22Rv1 (cell line): Measurements from ENCODE around the gene CCDC159.

Experiments
- H3K27ac ChIP-seq: fragments of 450-650 bp; 2 replicates; pipeline ENCODE4 v1.5.1; 2017
- CTCF ChIP-seq: fragments of 450-650 bp; IDR thresholded peaks from 2 replicates; pipeline ENCODE4 v1.5.1; 2017; ENCODE audit warnings: mild to moderate bottlenecking
- ZFX ChIP-seq: fragments of 450-650 bp; IDR thresholded peaks from 2 replicates; pipeline ENCODE4 v1.6.1; 2017; ENCODE audit warnings: antibody characterized with exemption, borderline replicate concordance

Gene CCDC159

GRCh38 chr19:11390359-11390758, 44.0 kb downstream of the CCDC159 start:
- TF ChIP-seq CTCF (no peak), ZFX (no peak)
- H3K27ac ChIP-seq = no peak overlapping the region

- TF ChIP-seq ZFX = no peak
- no peak for TF ChIP-seq CTCF
- H3K27ac ChIP-seq = no peak overlapping the region
These were observed 44.8 kb downstream of the CCDC159 start for GRCh38 chr19:11390933-11391680.

- H3K27ac ChIP-seq = no peak overlapping the region
- TF ChIP-seq CTCF (no peak), ZFX (no peak)
These were observed 50.8 kb downstream of the CCDC159 start for GRCh38 chr19:11397089-11397610.

GRCh38 chr19:11399667-11400066, 53.3 kb downstream of the CCDC159 start:
- H3K27ac ChIP-seq = no peak overlapping the region
- TF ChIP-seq ZFX = no peak
- TF ChIP-seq CTCF = no peak

GRCh38 chr19:11400798-11401197, 54.5 kb downstream of the CCDC159 start:
- no peak overlapping the region for H3K27ac ChIP-seq
- TF ChIP-seq CTCF = no peak
- TF ChIP-seq ZFX = no peak

- H3K27ac ChIP-seq = no peak overlapping the region
- no peak for TF ChIP-seq ZFX
- TF ChIP-seq CTCF = no peak
These were observed 55.7 kb downstream of the CCDC159 start for GRCh38 chr19:11401808-11402543.
